Gastroesophageal sphincter (tissue), 3 donors: ENCODE measurements around the gene MYL11.

Experiments
- CTCF ChIP-seq, 4 experiments: fragments of 200-600 bp in 2 of 4; fragments of 450-650 bp in 2 of 4; sonication (generic) in 1 of 4; IDR thresholded peaks; one replicate each; pipeline ENCODE4 v1.5.1; 2017 to 2019; ENCODE audit warnings: antibody characterized with exemption in 4 of 4, mild to moderate bottlenecking in 2 of 4, moderate library complexity in 2 of 4
- POLR2A ChIP-seq, 2 donors: fragments of 450-650 bp; IDR thresholded peaks; one replicate each; pipeline ENCODE4 v1.6.1; 2017; ENCODE audit warnings: antibody characterized with exemption in 2 of 2, mild to moderate bottlenecking in 2 of 2, moderate library complexity in 1 of 2
- POLR2AphosphoS5 ChIP-seq: sonication (generic); formaldehyde crosslinking; IDR thresholded peaks from one replicate; pipeline ENCODE4 v1.6.1; 2017; ENCODE audit warnings: antibody characterized with exemption

- TF ChIP-seq CTCF (IDR thresholded peaks at IDR 0.05) (no peak), POLR2A (IDR thresholded peaks at IDR 0.05) (no peak), POLR2AphosphoS5 (no peak)
Observed at GRCh38 chr16:30379158-30379783, 4.7 kb downstream of the MYL11 start.
